T-helper 17 cell (primary cell): Measurements from ENCODE around the gene ADRA1B. TPM values are rescaled to one million over a fixed set of nuclear protein-coding genes. Genes with fewer than 3 reads are reported as not detected.

Experiments
- ATAC-seq: fragments of 150-1000 bp; cut with Tn5 transposase; 2 replicates; pipeline ENCODE4 v1.10.0; 2021; ENCODE audit warnings: mild to moderate bottlenecking, moderate library complexity
- DNase-seq, 3 donors: peaks; one replicate each; pipeline versions ENCODE4 v3.0.0 to v3.0.0-alpha.2; 2020 to 2021
- H3K9me3 ChIP-seq: one replicate; pipeline ENCODE4 v1.7.0; 2013; ENCODE audit warnings: low read length, mild to moderate bottlenecking; ENCODE audit not compliant: control insufficient read depth, poor library complexity, severe bottlenecking
- H3K27ac Mint-ChIP-seq: one replicate; pipeline ENCODE4 v1.8.0; 2022; ENCODE audit warnings: mild to moderate bottlenecking, moderate library complexity, mixed read lengths
- H3K27me3 Mint-ChIP-seq: one replicate; pipeline ENCODE4 v1.8.0; 2022; ENCODE audit warnings: mixed read lengths
- H3K36me3 Mint-ChIP-seq: one replicate; pipeline ENCODE4 v1.8.0; 2022; ENCODE audit warnings: low read depth, mixed read lengths
- H3K4me1 Mint-ChIP-seq: one replicate; pipeline ENCODE4 v1.8.0; 2022; ENCODE audit warnings: mild to moderate bottlenecking, mixed read lengths
- H3K4me3 Mint-ChIP-seq: one replicate; pipeline ENCODE4 v1.8.0; 2022; ENCODE audit warnings: mild to moderate bottlenecking, moderate library complexity, mixed read lengths
- total RNA-seq, 4 donors: library from RNA in 2 of 4; stranded (reverse) in 2 of 4; gene quantifications; one replicate each; pipeline ENCODE4 v1.2.3 and lab custom pipeline; 2022 to 2026

ADRA1B gene
- not detected for total RNA-seq
- 0 reads per million in 2 donors for total RNA-seq (lab: John Stamatoyannopoulos, UW)

DNA sequence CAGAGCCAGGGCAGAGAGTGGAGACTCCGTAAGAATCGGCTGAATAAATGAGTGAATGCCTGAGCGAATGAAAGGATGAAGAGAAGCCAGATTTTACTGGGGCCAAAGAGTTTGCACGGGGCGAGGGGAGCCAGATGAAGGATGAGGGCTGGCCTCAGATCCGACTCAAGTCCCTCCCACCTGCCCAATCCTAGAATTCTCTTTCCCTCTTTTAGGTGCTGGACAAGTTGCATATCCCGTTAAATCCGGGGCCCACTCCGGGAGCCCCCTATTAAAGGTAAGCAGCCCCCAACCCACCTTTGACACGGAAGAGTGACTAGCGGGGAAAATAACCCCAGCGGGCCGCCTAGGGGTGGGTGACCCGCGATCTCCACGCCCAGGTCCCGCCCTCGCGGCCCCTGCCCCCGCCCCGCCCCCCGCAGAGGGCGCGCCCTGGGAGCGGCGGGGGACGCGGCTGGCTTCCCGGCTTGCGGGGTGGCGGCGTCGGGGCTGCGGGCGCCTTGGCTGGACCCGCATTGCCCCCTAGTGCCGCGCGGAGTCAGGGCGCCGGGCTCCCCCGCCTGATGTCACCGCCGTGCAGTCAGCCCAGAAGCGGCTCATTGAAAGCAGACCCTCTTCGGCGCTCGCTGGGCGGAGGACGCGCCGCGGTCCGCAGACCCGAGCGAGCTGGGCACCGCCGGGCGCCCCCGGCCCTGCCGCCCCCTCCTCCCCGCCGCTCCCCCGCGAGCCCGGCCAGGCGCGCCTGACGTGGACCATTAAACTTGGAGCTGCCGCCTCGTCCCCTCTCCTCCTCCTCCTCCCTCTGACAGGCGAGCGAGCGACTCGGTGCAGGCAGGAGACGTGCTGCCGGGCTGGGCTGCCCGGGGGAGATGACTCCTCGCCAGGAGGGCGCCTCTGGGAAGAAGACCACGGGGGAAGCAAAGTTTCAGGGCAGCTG is at the start of gene ADRA1B:
ADRA1B (plus strand) TSS at position 579 of the 937 bp plus-strand sequence. CDS start 424 bp downstream, outside the sequence.
- no peak within 1 kb of the TSS for H3K27ac Mint-ChIP-seq
- ATAC-seq (peak; percentile 82), DNase-seq (peak in 2 of 3 donors; percentile 15 to 17)
- peak within 1 kb of the TSS; percentile 84 for H3K4me3 Mint-ChIP-seq
- H3K27me3 Mint-ChIP-seq: peaks cover 77% of the 10 kb centered on the region
- H3K4me1 Mint-ChIP-seq: peaks cover 16% of the 10 kb centered on the region
- H3K9me3 ChIP-seq: no peaks in the 10 kb centered on the region
- peaks cover 15% of the 10 kb centered on the region for H3K36me3 Mint-ChIP-seq

DNA sequence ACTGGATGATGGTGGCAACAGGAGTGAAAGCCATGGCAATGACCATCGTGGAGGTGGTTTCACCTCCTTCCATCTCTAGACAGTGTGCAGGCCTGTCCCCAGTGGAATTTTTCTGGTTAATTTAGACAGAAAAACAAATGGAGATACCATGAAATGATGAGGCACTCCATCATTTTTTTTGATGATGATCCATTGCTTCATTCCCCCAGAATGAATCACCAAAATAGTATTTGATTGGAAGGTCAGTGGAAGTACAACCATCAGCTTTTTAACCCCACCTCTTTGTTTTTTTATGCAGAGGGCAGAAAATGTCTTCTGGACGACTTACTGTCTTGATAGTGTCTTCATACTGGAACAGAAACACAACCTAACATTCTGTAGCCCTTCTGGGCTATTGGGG is 42.6 kb upstream of the ADRA1B start:
- peaks cover 58% of the 10 kb centered on the region for H3K27me3 Mint-ChIP-seq

DNA sequence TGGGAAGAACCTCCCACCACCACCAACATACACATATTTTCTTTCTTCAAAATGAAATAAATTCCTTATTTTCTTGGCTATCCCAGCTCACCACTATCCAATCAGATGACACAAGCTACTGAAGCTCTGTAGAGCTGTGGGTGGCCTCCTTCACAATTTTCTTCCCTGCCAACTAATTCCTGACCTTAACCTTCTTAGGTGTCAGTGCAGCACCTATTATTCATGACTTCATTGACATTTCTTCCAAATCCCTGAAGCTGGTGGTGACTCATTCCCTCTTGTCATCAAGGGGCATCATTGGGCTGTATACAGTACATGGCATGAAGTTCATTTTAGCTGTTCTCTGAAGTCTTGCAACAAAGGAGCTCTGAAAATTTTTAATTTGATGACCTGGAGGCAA is 42.0 kb upstream of the ADRA1B start:
- no peaks in the 10 kb centered on the region for H3K36me3 Mint-ChIP-seq
- H3K9me3 ChIP-seq: no peaks in the 10 kb centered on the region
- no peak overlapping the region for H3K4me3 Mint-ChIP-seq
- H3K4me1 Mint-ChIP-seq: no peaks in the 10 kb centered on the region
- H3K27me3 Mint-ChIP-seq: peaks cover 58% of the 10 kb centered on the region
- ATAC-seq (no peak), DNase-seq (no peak)
- H3K27ac Mint-ChIP-seq: no peak overlapping the region

More for the DNA sequence above, 42.6 kb upstream of the ADRA1B start:
- Mint-ChIP-seq H3K36me3 (no peaks in the 10 kb centered on the region), H3K4me1 (no peaks in the 10 kb centered on the region), H3K27ac (no peak overlapping the region), H3K4me3 (no peak overlapping the region)
- no peak for ATAC-seq
- no peaks in the 10 kb centered on the region for H3K9me3 ChIP-seq
- no peak for DNase-seq

DNA sequence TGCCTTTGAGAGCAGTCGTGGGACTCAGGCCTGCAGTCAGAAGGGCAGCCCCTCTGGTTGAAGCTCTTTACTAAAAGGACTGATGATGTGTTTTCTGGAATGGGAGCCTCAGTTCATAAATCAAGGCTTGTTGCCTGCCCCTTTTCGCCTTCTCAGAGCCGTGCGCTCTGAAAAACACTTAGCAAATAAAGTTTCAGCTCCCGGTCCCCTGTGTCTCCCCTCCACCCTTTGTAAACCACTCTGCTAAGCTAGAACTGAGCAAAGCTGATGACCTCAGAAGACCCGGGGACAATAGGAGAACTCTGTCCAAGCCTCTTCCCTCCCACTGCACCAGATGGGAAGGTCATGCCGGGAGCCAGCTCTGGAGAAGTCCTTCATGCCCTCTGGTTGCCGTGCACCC is 39.3 kb upstream of the ADRA1B start:
- H3K9me3 ChIP-seq: no peaks in the 10 kb centered on the region
- Mint-ChIP-seq H3K27me3 (peaks cover 63% of the 10 kb centered on the region), H3K4me3 (no peak overlapping the region), H3K4me1 (no peaks in the 10 kb centered on the region), H3K36me3 (peaks cover 2% of the 10 kb centered on the region), H3K27ac (no peak overlapping the region)
- DNase-seq (no peak), ATAC-seq (no peak)

DNA sequence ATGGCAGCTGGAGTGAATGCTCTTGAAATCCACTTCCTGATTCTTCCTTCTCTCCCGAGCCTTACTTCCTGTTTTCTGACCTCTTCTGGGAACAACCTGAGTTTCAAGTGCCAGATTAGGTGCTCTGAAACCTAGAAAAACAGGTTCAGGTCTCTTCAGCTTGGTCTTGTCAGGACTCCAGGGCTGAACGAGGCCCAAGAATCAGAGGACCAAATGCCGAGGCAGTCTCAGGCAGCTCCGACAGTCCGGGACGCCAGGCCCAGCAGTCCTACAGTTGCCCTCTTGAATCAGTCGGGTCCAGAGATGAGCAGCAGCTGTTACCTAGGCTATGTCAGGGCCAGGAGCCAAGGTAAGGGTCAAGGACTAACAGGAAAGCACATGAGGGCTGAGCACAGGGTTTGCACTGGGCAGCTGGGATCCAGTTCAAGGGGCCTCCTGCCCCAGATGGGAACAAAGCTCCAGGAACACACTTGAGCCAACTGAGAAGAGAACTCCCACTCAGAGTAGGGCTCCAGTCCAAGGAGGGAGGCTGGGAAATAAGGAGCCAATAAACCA is 38.3 kb upstream of the ADRA1B start:
- ATAC-seq: no peak
- H3K9me3 ChIP-seq: no peaks in the 10 kb centered on the region
- H3K4me3 Mint-ChIP-seq: no peak overlapping the region
- no peak overlapping the region for H3K27ac Mint-ChIP-seq
- DNase-seq: no peak
- H3K27me3 Mint-ChIP-seq: peaks cover 72% of the 10 kb centered on the region
- H3K36me3 Mint-ChIP-seq: peaks cover 2% of the 10 kb centered on the region
- no peaks in the 10 kb centered on the region for H3K4me1 Mint-ChIP-seq

DNA sequence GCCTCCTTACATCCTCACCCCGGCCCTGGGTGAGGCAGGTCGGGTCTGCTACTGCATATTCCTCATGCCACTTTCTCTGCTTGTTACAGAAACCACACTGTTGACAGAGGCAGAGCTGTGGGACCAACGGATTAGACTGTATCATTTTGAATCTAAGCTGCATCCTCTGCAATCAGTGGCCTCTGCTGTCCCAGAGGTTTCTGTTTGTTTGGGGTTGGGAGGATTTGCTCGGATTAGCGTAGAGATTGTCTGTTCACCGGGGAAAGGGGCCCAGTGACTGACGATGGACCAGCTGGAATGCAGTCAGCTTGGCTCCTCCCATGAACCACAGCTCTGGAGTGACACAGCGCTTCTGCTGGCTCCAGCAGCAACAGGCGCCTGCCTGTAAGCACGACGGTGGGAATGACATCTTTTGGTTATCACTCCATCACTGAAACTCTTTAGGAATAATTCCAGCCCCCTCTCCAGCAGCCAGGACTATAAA is 37.3 kb upstream of the ADRA1B start:
- ATAC-seq (no peak), DNase-seq (no peak)
- Mint-ChIP-seq H3K4me1 (no peaks in the 10 kb centered on the region), H3K36me3 (peaks cover 2% of the 10 kb centered on the region), H3K27me3 (peaks cover 67% of the 10 kb centered on the region), H3K4me3 (no peak overlapping the region), H3K27ac (no peak overlapping the region)
- H3K9me3 ChIP-seq: no peaks in the 10 kb centered on the region

DNA sequence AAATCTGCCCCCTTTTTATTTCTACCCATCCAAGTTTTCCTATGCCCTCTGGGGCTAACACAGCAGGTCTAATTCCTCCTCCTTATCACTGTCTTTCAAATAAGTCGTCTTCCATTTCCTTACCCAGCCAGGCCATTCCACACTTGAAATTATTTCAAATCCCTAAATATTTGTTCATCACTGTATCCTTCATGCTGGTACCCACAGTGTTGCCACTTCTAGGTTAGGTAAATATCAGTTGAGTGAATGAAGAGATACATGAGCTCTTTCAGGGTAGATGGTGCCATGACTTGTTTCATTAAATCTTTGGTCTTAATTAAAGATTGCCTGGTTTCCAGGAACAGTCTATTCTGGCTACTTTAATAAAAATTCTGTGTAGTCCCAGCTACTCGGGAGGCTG is 35.6 kb upstream of the ADRA1B start:
- Mint-ChIP-seq H3K4me1 (no peaks in the 10 kb centered on the region), H3K36me3 (peaks cover 2% of the 10 kb centered on the region), H3K27ac (no peak overlapping the region), H3K4me3 (no peak overlapping the region), H3K27me3 (peaks cover 55% of the 10 kb centered on the region)
- DNase-seq: no peak
- ATAC-seq: no peak
- no peaks in the 10 kb centered on the region for H3K9me3 ChIP-seq

DNA sequence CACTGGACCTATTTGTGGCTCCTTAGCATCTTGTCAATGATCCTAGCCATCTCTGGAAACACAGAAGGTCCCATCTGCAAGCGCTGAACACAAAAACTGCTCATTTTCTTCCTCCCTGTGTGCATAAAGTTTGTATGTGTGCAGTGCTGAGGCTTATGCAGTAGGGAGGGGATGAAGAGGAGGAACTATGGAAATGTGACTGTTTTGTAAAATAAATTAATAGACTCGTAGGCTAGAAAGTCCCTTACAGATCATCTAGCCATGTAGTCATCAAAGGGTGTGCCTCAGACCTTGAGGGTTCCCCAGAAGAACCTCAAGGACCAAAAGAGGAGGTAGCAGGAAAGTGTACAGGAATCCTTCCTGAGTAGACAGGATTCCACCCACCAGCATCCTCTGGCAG is 34.3 kb upstream of the ADRA1B start:
- H3K27ac Mint-ChIP-seq: no peak overlapping the region
- H3K9me3 ChIP-seq: no peaks in the 10 kb centered on the region
- DNase-seq (no peak), ATAC-seq (no peak)
- H3K36me3 Mint-ChIP-seq: peaks cover 2% of the 10 kb centered on the region
- H3K27me3 Mint-ChIP-seq: peaks cover 54% of the 10 kb centered on the region
- no peak overlapping the region for H3K4me3 Mint-ChIP-seq
- H3K4me1 Mint-ChIP-seq: no peaks in the 10 kb centered on the region

DNA sequence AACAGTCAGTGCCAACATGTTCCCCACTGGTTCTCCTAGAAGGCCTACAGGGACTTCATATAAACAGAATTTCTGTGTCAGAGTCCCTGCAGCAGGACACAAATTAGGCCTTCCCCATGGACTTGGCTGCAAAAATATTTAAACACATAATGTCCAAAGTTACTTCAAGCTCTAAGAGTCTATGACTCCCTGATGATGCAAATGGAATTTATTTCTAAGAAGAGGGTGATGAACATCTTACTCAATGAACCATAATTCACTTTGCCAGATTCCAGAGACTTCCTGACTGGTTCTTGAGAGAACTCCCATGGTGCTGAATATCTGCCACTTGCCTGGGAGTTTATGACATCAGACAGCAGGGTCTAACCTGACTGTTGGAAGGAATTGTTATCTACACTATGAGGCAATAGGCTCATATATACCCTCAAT is 32.7 kb upstream of the ADRA1B start:
- Mint-ChIP-seq H3K27ac (no peak overlapping the region), H3K4me3 (no peak overlapping the region), H3K4me1 (no peaks in the 10 kb centered on the region), H3K36me3 (peaks cover 2% of the 10 kb centered on the region), H3K27me3 (peaks cover 43% of the 10 kb centered on the region)
- no peaks in the 10 kb centered on the region for H3K9me3 ChIP-seq
- no peak for ATAC-seq
- DNase-seq: no peak

DNA sequence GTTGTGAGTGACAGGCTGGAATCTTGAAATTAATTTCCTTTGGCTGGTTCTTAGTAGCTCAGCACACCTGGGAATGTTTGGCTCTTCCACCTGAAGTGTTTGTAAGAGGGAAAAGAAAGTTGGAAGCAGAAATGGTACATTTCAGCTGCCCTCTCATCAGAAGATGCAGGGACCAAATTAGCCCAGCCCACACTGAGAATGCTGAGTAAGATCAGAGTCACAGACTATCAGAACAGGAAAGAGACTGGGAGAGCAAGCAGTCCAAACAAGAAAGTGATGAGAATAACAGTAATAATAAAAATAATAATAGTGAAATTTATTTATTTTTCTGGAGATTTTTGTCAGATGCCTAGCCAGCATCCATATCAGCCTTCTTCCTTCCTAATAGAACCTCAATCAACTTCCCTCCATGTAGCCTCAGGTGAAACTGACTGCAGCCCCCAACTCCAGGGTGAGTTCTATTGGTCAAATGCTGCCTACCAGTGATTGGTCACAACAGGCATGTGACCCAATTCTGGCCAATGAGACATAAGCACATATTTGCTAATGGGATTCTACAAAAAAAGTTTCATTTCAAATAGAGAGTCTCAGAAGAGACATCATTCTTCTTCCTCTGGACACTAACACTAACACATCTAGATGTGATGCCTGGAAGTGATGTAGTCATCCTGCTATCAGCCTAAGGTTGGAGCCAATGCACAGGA is 31.2 kb upstream of the ADRA1B start:
- DNase-seq (no peak), ATAC-seq (no peak)
- Mint-ChIP-seq H3K36me3 (peaks cover 2% of the 10 kb centered on the region), H3K4me1 (no peaks in the 10 kb centered on the region), H3K27ac (no peak overlapping the region), H3K27me3 (peaks cover 43% of the 10 kb centered on the region), H3K4me3 (no peak overlapping the region)
- H3K9me3 ChIP-seq: no peaks in the 10 kb centered on the region

DNA sequence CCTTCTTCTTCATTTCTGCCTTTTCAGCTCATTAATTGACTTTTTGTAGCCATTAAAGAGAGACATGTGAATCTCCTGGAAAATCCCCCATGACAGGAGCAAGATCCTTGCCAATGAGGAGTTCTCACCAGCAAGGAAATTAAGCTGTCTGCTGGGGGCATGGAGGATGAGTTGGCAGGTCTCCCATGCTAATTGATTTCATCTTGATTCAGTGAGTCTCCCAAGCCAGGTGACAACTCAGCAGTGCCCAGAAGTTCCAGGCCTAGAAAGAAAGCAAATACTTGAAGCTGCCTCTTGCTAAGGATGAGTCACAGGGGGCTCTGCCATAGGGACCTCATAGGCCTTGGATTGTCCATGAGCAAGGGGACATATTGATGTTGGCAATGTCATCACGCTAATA is 30.0 kb upstream of the ADRA1B start:
- no peak for ATAC-seq
- H3K27me3 Mint-ChIP-seq: peaks cover 34% of the 10 kb centered on the region
- DNase-seq: no peak
- H3K4me1 Mint-ChIP-seq: no peaks in the 10 kb centered on the region
- no peak overlapping the region for H3K4me3 Mint-ChIP-seq
- no peaks in the 10 kb centered on the region for H3K9me3 ChIP-seq
- H3K36me3 Mint-ChIP-seq: no peaks in the 10 kb centered on the region
- H3K27ac Mint-ChIP-seq: no peak overlapping the region

DNA sequence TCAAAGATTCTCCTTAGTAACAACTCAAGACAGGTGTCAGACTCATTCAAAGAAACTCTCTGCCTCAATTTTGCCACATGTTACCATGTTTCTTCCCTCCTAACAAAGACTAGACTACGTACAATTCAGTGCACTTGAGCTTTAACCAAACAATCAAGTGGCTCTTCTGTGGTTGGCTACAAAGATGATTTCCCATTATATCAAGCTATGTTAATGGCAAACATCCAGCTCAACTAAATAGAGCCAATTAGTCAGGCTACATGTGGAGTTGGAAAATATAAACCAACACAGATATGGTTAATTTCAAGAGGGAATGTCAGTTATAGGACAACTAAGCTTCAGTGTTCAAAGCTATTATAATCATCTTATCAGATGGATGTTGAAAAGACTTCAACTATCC is 29.2 kb upstream of the ADRA1B start:
- no peaks in the 10 kb centered on the region for H3K36me3 Mint-ChIP-seq
- ATAC-seq: no peak

DNA sequence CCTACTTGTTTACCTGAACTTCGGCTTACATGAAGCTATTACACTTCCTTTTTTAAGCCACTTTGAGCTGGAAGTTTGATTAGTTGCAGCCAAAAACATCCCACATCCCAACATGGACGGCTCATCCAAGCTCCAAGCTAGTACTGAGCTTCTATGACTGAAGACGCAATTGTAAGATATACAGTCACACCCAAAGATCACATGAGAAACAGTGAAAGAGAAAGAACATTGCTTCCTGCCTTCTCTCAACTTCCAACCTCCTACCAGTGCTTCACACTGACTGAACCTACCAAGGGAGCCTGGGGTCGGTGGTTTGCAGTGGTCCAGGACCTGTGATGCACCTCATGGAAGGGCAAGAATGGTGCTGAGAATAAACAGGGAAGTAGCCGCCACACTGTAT is 27.4 kb upstream of the ADRA1B start:
- H3K27me3 Mint-ChIP-seq: peaks cover 31% of the 10 kb centered on the region
- H3K36me3 Mint-ChIP-seq: no peaks in the 10 kb centered on the region
- DNase-seq: no peak
- H3K27ac Mint-ChIP-seq: no peak overlapping the region
- no peak for ATAC-seq
- no peaks in the 10 kb centered on the region for H3K9me3 ChIP-seq
- H3K4me3 Mint-ChIP-seq: no peak overlapping the region
- H3K4me1 Mint-ChIP-seq: no peaks in the 10 kb centered on the region

More for the DNA sequence above, 29.2 kb upstream of the ADRA1B start:
- Mint-ChIP-seq H3K27me3 (peaks cover 30% of the 10 kb centered on the region), H3K4me3 (no peak overlapping the region), H3K27ac (no peak overlapping the region), H3K4me1 (no peaks in the 10 kb centered on the region)
- no peaks in the 10 kb centered on the region for H3K9me3 ChIP-seq
- no peak for DNase-seq
